Stimulated activated CD4-positive, alpha-beta T cell treated with anti-CD3 and anti-CD28 coated beads, Interleukin-4, amount 100 ng/mL, for 4 hours (primary cell): ENCODE results near the gene PRKACB.
"Not testable (repeated sequence)": the region's sequence is repeated elsewhere in the genome, so short reads cannot be mapped to it uniquely, and the experiment has no call there.

Source experiments
- DNase-seq, 2 experiments: peaks; one replicate each; pipeline ENCODE4 v3.0.0-alpha.2; 2020

The PRKACB gene

GRCh38 chr1:84224905-84225304, 80.8 kb downstream of the PRKACB start:
- DNase-seq: no peak

DNA sequence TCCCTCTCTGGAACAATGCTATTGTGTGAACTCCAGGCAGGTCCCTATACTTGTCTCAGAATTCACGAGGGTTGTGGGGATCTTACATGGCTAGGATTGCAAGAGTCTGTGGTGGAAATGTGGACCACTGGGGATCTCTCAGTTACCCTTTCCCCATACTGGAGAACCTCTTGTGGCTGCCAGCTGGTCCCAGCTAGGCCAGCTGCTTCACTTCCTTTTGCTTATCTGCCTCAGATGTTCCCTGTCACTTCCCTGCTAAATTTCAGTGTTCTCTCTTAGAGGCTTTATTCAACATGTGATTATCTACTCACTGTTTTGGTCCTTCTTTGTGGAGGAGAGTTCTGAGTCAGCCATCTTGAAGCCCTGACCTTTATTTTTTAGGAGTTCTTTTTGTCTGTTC, 81.6 kb downstream of the PRKACB start:
- no peak for DNase-seq

DNA sequence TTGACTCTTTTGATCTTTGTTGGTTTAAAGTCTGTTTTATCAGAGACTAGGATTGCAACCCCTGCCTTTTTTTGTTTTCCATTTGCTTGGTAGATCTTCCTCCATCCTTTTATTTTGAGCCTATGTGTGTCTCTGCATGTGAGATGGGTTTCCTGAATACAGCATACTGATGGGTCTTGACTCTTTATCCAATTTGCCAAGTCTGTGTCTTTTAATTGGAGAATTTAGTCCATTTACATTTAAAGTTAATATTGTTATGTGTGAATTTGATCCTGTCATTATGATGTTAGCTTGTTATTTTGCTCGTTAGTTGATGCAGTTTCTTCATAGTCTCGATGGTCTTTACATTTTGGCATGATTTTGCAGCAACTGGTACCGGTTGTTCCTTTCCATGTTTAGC, 88.6 kb downstream of the PRKACB start:
- DNase-seq: not testable (repeated sequence)

- no peak for DNase-seq
These were observed 92.2 kb downstream of the PRKACB start for GRCh38 chr1:84236256-84236655.

DNA sequence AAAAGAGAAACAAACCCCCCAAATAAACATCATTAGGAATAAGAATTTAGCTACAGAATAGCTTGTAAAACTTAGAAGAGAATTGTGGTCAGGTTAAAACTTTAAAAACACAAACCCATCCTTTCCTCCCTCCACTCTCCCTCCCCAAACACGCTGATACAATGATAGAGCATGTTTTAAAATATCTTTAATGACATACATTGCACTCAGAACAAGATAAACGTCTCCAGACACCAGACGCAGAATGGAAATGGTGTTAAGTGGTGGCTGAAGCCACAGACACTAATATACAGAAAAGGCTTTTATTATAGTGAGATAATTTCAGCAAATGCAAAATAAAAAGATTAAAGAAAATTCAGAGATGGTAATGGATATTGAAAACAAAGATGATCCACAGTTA, 98.6 kb downstream of the PRKACB start:
- no peak for DNase-seq

GRCh38 chr1:84245563-84245962, 101.5 kb downstream of the PRKACB start:
- DNase-seq: no peak

DNA sequence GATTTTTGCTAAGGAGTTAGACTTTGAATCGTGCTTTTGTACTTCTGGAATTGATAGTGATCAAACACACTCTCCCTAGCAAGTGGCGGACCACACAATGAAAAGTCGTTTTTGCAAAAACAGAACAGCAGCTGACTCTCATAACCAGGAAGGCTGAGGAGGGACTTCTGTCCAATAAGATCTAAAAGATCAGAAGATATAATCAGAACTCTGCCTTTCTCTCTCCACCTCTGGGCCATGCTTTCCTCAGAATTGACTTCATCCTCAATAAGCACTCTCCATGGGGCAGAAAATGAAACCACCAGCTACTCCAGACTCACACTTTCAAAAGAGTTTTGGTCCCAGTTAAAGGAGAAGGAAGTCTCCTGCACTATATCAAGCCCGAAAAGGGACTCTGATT, 102.1 kb downstream of the PRKACB start:
- no peak for DNase-seq

- DNase-seq: no peak
These were observed 103.6 kb downstream of the PRKACB start for GRCh38 chr1:84247425-84248220.

- DNase-seq: no peak
These were observed 106.6 kb downstream of the PRKACB start for GRCh38 chr1:84250668-84251067.

DNA sequence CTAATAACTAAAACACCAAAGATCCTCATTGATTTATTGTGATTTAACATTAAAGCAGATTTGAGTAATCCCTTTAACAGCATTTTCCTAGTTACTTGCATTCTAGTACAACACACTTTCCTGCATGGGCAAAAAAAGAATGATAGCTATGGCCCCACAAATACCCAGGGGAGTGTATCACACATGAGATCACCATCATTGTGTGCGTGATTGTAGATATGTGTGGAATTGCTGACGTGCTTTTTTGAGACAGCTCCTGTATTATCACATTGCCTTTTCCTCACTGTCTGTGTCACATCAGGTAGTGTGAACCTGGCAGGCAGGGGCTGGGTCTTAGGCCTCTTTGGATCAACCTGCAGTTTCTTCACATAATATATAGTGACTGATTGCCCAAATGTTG, 109.0 kb downstream of the PRKACB start:
- no peak for DNase-seq

DNA sequence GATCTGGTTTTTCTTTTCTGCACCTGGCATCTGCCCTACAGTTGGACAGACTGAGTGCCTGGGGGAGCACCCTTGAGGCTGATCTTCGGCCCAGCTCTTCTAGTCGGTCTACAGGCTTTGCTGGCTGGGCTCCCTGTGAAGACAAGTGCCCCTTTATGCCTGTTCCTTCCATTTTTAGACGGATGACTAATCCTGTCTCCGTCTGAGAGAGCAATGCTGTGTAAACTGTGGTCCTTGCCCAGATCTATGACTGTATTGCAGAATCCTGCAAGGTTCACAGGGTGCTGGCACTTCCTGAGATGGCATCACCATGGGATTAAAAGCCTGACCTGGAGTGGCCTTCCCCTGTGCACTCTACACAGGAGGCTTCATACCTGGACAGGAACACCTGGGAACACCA, 109.8 kb downstream of the PRKACB start:
- no peak for DNase-seq

DNA sequence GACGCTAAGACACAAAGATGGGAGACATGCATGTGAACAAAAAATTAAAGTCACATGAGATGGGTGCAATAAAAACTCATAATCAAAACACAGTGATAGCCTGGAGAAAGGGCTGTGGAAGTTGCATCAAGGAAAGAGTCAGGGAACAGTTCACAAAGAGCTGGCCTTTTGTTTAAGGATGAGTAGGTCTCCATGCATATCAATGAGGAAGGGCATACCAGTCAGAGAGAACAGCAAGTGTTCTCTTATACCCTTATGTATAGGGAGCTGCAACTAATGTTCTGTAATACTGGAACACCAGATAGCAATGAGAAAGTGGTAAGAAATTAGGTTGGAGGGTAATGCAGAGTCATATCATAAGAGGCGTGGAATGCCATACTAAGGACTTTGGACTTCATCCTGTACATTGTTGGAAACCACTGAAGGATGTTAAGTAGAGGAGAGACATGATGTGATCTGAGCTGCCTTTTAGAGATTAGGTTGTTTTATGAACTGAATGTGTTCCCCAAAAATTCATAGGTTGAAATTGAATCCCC, 110.7 kb downstream of the PRKACB start:
- DNase-seq: no peak

DNA sequence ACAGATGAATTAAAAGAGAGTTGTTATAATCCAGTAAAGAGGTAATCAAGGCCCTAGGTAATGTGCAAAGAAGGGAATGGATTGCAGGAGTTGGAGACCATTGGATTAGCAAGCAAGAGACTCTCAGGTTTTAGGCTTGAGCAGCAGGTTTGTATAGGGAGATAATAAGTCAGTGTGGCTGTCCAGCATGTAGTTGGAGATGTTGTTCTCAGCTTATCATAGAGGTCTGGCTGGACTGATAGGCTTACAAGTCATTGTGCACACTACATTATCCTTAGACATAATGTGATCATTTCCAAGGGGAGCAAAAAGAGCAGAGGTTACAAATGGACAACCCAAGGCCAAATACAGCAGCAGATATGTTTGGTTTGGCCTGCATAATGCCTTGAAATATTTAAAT, 111.5 kb downstream of the PRKACB start:
- DNase-seq: no peak

DNA sequence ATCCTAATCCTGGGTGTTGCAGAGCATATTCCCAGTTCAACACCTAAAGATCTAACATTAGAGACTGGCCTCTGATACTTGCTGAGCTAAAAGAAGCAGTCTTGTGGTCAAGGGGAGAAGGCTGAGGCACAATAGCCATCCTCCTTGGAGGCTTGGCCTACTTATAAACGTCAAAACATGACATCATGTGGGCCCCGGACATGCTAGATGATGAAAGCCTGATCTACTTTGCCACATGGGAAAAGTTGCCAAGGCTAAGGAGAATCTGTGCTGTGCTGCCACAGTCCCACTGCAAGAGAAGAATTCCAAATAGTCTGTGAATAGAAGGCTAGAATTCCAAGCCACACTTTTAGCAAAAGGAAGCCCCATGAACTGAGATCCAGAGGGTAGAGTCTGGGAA, 113.5 kb downstream of the PRKACB start:
- DNase-seq: no peak

- no peak for DNase-seq
These were observed 115.3 kb downstream of the PRKACB start for GRCh38 chr1:84259376-84259775.

DNA sequence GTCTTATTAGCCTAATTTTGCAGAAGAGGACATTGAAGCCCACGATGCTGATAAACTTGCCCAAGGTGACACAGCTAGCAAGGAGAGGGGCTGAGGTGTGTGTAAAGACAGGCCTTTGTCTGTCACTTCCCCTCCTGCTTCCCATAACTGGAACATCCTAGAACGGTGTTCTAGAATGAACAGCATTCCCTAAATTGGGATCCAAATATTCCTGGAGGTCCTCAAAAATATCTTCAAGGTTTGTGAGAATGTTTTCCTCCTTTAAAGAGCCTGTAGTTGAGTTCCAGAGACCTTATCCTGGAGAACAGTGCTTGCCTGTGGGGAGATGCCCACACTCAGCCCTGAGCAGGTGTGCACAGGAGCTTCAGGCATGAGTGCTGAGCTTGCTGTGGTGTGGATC, 115.9 kb downstream of the PRKACB start:
- no peak for DNase-seq

GRCh38 chr1:84260852-84261518, 116.9 kb downstream of the PRKACB start:
- no peak for DNase-seq

DNA sequence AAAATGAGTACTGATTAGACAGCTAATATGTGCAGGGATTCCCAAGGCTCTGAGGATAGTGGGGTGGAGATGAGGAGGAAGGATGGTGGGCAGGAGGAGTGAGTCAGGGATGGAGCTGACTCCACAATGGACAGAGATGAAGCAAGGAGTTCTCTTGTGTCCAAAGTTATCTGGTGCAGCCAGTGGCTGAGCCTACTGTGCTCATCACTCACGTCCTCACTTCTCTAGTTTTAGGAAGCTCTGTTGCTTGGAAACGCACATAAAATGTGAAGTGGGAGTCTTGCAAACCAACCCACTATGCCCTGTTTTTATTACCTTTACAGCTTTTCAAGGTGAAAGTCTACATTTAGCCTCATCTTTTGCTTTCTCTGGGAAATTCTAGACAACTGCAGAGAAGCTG, 120.9 kb downstream of the PRKACB start:
- no peak for DNase-seq

- no peak for DNase-seq
These were observed 121.8 kb downstream of the PRKACB start for GRCh38 chr1:84265867-84266266.

GRCh38 chr1:84266748-84267147, 122.7 kb downstream of the PRKACB start:
- DNase-seq: no peak

GRCh38 chr1:84267476-84267875, 123.4 kb downstream of the PRKACB start:
- DNase-seq: no peak

GRCh38 chr1:84268346-84268745, 124.3 kb downstream of the PRKACB start:
- DNase-seq: no peak

DNA sequence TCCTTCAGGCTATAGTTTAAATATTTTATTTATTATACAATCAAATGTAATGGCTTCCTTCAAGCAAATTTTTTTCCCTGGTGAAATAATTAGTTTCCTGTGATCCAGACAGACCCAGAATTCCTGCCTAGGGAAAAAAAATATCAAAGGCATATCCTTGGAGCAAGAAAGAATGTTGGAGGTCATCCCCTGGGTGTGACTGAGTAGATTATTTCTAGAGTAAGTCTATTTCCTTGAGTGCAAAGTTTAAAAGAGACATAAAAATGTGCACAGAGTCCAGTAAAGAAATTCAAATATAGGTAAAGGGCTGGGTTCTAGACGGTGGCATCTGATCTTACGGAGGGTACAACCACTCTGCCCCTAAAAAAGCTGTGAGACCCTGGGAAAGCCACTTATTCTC, 125.2 kb downstream of the PRKACB start:
- no peak for DNase-seq

DNA sequence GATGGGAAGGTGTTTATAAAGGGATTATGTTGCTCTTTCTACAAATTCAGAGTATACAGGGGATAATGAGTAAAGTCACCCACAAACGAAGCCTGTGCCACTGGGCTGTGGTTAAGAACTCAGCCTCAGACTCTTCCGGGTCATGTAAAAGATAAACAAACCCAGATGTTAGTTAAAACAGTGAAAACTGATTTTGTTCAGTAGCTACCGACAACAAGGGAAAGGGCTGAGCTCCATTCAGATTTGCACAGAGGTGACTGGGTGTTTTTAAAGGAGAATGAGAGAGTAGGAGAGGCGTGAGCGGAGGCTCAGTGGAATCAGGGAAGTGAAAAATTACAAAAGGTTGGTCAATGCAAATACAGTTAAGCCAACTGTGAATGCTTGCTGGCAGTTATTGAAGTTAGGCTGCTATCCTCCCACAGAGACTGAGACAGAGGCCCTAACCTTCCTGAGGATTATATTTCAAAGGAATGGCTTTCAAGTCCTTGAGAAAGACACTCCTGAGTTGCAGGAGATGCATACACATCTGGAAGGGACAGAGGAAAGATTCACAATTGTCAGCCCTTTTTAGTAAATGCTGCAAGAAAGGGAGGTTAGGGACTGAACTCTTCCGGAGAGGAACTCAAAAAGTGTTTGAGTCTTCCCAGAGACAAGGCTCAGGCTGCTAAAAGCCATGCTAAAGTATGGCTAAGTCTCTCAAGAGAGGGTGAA, 127.5 kb downstream of the PRKACB start:
- no peak for DNase-seq
